CD4-positive, alpha-beta T cell treated with Interferon gamma for 1 hour (primary cell): Measurements from ENCODE around the gene RGL1.

Experiments
- DNase-seq: peaks from one replicate; pipeline ENCODE4 v3.0.0-alpha.2; 2020

Gene RGL1

GRCh38 chr1:183926983-183927382 lies 122.1 kb downstream of the RGL1 start:
- DNase-seq: no peak

- no peak for DNase-seq
These were observed 126.8 kb downstream of the RGL1 start for GRCh38 chr1:183931646-183932271.

- no peak for DNase-seq
These were observed 127.5 kb downstream of the RGL1 start for GRCh38 chr1:183932412-183932811.

- no peak for DNase-seq
These were observed 128.7 kb downstream of the RGL1 start for GRCh38 chr1:183933528-183934179.

GRCh38 chr1:183934314-183934713 lies 129.4 kb downstream of the RGL1 start:
- DNase-seq: no peak

- DNase-seq: no peak
These were observed 131.1 kb downstream of the RGL1 start for GRCh38 chr1:183936009-183936408.

GRCh38 chr1:183936791-183937190 lies 131.9 kb downstream of the RGL1 start:
- no peak for DNase-seq

DNA sequence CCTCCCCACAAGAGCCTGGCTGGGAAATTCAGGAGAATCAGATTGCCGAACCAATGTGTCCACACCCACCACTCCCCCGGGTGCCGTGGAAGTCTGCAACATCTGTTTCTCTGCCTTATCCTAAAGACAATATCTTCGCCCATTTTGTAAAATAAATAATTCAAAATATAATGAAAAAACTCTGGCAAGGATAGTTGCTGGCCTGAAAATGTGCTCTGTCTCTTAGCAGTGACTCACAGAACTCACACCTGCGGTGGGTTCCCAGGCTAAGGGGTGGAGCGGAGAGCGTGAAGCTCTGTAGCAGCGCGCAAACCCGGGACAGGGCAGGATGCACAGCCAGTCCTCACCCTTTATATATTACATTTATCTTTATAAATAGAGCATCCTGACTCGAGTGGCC lies 132.7 kb downstream of the RGL1 start:
- DNase-seq: no peak

GRCh38 chr1:183941001-183941400 lies 136.1 kb downstream of the RGL1 start:
- DNase-seq: no peak

DNA sequence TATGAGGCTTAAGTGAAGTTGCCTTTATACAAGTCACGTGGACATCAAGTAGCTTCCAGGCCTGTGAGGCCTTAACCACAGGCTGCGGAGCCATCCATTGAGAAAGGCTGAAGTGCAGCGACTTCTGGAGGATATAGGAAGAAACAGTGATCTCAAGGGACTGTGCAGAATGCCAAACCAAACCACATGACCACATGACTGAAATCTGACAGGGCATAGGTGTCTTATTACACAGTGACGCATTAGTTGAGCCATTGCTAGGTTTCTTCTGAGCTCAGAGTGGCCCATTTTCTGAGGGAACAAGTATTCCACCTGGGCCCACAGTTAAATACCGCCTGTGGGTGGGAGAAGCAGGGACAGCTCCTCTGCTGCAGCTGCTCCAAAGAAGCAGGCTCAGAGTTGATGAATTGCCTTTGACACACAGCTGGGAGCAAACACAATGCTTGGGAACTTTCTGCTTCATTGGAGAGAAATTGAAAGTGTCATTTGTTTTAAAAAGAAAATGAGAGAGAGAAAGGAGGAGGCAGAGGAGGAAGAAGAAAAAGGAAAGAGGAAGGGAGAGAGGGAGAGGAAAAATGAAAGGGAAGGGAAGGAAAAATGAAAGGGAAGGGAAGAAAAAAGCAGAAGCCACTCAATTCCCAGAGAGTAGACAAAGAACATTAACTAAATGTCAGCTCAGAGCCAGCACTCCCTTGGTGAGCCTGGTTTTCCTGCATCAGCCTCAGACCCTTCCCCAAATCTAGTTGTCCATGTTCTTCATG lies 138.2 kb downstream of the RGL1 start:
- no peak for DNase-seq

DNA sequence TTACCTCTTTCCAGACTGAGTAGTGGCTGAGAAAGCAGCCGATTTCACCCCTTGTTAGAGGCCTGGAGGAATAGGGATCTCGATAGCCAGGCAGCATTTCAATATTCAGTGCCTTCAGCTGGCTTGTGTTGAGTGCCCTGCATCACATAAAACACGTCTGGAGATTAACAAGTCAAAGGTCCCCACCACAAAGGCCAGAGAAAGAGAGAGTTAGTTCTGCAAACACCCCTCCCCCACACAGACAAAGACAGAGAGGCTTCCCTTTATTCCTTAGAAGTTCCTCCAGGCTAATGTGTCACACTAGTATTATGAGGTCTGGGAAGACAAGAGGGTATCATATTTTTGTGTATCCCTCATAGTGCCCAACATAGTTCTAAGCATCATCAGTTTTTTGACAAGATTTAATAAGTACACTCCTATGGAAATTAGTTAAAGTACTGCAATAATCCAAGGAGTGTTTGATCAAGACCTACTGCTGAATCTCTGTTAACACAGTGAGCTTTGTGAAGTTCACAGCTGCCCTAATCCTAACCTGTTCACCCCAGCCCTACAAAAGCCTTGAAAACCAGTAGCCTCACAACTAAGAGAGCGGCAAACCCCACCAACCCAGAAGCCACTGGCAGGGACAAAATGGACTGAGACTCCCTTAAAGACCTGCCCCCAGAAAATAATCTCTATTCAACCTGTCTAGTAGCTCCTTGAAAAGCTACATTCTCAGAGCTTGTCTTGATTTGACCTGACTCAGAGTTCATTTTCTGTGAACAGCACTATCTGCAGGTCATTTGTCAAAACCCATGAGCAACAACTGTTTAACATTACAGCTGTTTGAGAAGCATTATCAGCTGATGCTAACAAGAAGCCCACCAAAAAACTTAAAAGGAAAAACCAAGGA lies 140.8 kb downstream of the RGL1 start:
- no peak for DNase-seq

DNA sequence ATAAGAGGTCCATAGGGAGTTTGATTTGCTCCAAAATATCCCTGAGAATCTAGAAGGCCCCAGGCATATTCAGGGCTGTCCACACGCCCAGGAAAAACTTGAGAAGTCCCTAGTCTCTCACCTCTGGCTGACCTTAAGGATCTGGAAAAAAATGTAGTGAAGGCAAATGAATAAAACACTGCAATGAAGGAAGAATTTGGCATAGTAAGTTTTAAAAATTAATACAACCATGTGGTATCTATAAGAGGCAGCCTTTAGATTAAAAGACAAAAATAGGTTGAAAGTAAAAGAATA lies 141.3 kb downstream of the RGL1 start:
- DNase-seq: no peak

- DNase-seq: no peak
These were observed 143.1 kb downstream of the RGL1 start for GRCh38 chr1:183947988-183948387.

- DNase-seq: no peak
These were observed 147.2 kb downstream of the RGL1 start for GRCh38 chr1:183952101-183952500.

DNA sequence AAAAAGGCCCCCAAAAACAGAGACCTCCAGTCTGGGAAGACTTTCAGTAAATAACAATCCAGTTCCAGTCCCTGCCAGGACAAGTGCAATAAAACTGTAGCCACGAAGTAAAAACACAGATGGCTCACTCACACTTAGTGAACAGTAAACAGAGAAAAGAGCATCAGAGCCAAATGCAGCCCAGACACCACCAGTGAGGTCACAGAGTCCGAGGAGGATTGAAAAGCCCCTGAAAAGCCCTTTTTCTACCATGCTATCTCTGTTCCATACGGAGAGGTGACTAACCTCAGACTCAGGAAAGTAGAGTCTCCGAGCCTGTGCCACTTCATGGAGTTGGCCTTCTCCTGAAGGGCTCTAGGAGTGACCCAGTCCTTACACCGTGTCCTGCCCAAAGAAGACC lies 148.1 kb downstream of the RGL1 start:
- no peak for DNase-seq

DNA sequence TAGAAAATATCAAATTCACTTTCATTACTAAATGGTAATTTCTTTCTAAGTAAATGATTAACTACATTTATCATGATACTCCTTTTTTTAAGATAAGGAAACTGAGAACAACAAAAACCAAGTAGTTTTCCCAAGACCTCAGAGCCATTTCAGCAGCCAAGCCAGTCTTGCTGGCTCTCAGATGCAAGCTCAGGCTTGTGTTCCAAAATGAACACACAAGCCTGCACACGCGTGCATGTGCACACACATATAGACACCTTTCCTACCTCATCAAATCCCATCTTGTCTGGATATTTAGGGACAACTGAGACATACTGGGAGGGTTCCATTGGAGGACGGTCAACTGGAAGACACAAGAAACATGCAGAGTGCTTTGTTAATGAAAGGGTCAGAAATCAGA lies 149.6 kb downstream of the RGL1 start:
- DNase-seq: no peak

- DNase-seq: peak; percentile 65
These were observed 151.8 kb downstream of the RGL1 start for GRCh38 chr1:183956559-183957188.

- no peak for DNase-seq
These were observed 152.4 kb downstream of the RGL1 start for GRCh38 chr1:183957216-183957830.

DNA sequence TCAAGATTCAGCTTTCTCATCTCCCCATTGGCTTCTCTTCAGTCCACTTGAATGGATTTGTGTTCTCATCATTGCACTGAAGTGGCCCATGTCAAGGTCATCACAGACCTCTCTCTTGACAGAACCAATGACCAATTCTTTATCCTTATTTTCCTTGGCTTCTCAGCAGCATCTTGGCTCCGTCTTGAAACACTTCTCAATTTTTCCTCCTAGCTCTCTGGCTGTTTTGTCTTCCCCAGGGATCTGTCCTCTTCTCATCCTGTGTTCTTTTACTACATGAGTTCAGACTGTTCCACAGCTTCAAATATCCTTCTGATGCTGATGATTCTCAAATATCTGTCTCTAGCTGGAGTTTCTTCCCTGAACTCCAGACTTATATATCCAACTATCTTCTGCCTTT lies 154.0 kb downstream of the RGL1 start:
- DNase-seq: no peak

GRCh38 chr1:183961132-183961531 lies 156.2 kb downstream of the RGL1 start:
- no peak for DNase-seq

DNA sequence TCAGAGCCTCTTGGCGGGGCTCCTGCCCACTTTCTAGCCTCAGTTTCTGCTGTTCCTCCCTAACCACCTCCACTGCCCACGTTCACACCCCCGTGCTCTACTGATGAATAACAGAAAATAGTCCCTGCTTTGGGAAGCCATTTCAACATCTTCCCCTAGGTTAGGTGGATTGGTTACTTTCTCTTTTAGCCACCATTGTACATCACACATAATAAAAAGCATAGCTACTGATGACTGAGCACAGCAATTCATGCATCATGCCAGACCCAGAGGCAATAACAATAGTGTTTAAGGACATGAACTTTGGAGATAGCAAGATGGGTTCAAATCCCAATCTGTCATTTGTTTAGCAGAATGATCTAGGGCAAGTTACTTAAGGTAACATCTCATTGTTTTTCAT lies 158.0 kb downstream of the RGL1 start:
- DNase-seq: no peak

- DNase-seq: no peak
These were observed 160.8 kb downstream of the RGL1 start for GRCh38 chr1:183965726-183966125.

DNA sequence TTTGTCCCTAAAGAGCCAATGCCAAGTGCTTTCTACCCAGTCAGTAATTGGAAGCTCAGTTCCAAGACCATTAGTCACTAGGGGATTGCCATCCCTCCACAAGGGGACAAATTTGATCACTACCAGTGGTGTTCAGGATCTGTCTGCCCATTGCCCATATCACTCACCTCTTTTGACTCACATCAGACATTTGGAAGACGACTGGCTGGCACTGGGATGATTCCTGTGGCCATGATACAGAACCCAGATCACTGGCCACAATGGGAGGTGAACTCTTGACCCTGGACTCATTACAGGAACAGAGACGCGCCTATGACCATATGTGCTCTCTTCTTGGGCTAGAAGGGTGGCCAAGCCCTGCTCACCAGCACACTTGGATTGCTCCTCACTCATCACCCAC lies 161.6 kb downstream of the RGL1 start:
- no peak for DNase-seq
